IMR-90 (cell line): ENCODE measurements around the gene JAKMIP1. TPM values are rescaled to one million over a fixed set of nuclear protein-coding genes. Genes with fewer than 3 reads are reported as not detected.

Experiments
- ATAC-seq: fragments of 200-7000 bp; cut with Tn5 transposase; 2 replicates; pipeline ENCODE4 v1.9.1; 2020; ENCODE audit warnings: low read depth, mild to moderate bottlenecking, moderate library complexity
- BruUV-seq: library from RNA; stranded (reverse); fragments of 400-500 nt; replicated peaks from 2 replicates; lab custom pipeline; 2021; lab: Mats Ljungman, UMichigan
- CTCF ChIA-PET: fragments of 300-600 bp; formaldehyde crosslinking; extraction: SDS; loops from one replicate; lab custom pipeline; 2021; ENCODE audit warnings: antibody characterized with exemption; lab: Yijun Ruan, JAX
- POLR2A ChIA-PET: fragments of 300-600 bp; sonication (Branson Sonifier 250); formaldehyde crosslinking; loops from one replicate; lab custom pipeline; 2022; ENCODE audit warnings: antibody characterized with exemption; ENCODE audit not compliant: unreplicated experiment; lab: Charles Lee
- DNase-seq: peaks from one replicate; pipeline ENCODE4 v3.0.0; 2013
- H2AFZ ChIP-seq: replicated peaks from 2 replicates; pipeline ENCODE3; 2013; ENCODE audit warnings: low read length, mild to moderate bottlenecking; ENCODE audit not compliant: poor library complexity
- H2AK5ac ChIP-seq: 2 replicates; pipeline ENCODE4 v1.6.1; 2013; ENCODE audit warnings: low read depth, low read length, inconsistent platforms
- H2AK9ac ChIP-seq: replicated peaks from 2 replicates; pipeline ENCODE3; 2013; ENCODE audit warnings: mild to moderate bottlenecking, low read depth, low read length, moderate library complexity; ENCODE audit not compliant: poor library complexity
- H2BK120ac ChIP-seq: 2 replicates; pipeline ENCODE4 v1.6.1; 2013; ENCODE audit warnings: low read depth, low read length, inconsistent platforms
- H2BK15ac ChIP-seq: 3 replicates; pipeline ENCODE4 v1.6.1; 2013; ENCODE audit warnings: low read depth, low read length, inconsistent platforms
- H2BK20ac ChIP-seq: 2 replicates; pipeline ENCODE4 v1.6.1; 2013; ENCODE audit warnings: low read depth, mild to moderate bottlenecking, inconsistent platforms, low read length, moderate library complexity
- H2BK5ac ChIP-seq: 2 replicates; pipeline ENCODE4 v1.6.1; 2013; ENCODE audit warnings: mild to moderate bottlenecking, low read depth, low read length, inconsistent platforms; ENCODE audit not compliant: poor library complexity, severe bottlenecking
- H3K14ac ChIP-seq: replicated peaks from 2 replicates; pipeline ENCODE4 v1.6.1; 2013; ENCODE audit warnings: low read depth, low read length, inconsistent platforms
- H3K18ac ChIP-seq: 2 replicates; pipeline ENCODE4 v1.6.1; 2013; ENCODE audit warnings: low read depth, low read length, control low read depth
- H3K23ac ChIP-seq: 2 replicates; pipeline ENCODE4 v1.6.1; 2013; ENCODE audit warnings: low read depth, low read length, inconsistent platforms
- H3K27ac ChIP-seq: 2 replicates; pipeline ENCODE4 v1.5.1; 2013; ENCODE audit warnings: mild to moderate bottlenecking, control low read depth, low read length; ENCODE audit not compliant: insufficient read depth
- H3K27me3 ChIP-seq: 2 replicates; pipeline ENCODE4 v1.6.1; 2013; ENCODE audit warnings: low read length; ENCODE audit not compliant: control insufficient read depth, insufficient read depth
- H3K36me3 ChIP-seq: 2 replicates; pipeline ENCODE4 v1.6.1; 2013; ENCODE audit warnings: low read length, mixed read lengths; ENCODE audit not compliant: control insufficient read depth, insufficient read depth
- H3K4ac ChIP-seq: 2 replicates; pipeline ENCODE4 v1.6.1; 2013; ENCODE audit warnings: low read depth, low read length, inconsistent platforms
- H3K4me1 ChIP-seq: 2 replicates; pipeline ENCODE4 v1.6.1; 2013; ENCODE audit warnings: low read length, mixed read lengths; ENCODE audit not compliant: control insufficient read depth, insufficient read depth
- H3K4me2 ChIP-seq: 2 replicates; pipeline ENCODE4 v1.6.1; 2013; ENCODE audit warnings: low read depth, mild to moderate bottlenecking, control low read depth, low read length, moderate library complexity
- H3K4me3 ChIP-seq: 2 replicates; pipeline ENCODE4 v1.5.1; 2013; ENCODE audit warnings: low read depth, mild to moderate bottlenecking, control low read depth, low read length, moderate library complexity; ENCODE audit not compliant: insufficient read depth
- H3K56ac ChIP-seq: 2 replicates; pipeline ENCODE4 v1.6.1; 2013; ENCODE audit warnings: low read length, inconsistent platforms; ENCODE audit not compliant: insufficient read depth; ENCODE audit errors: extremely low read depth
- H3K79me1 ChIP-seq, 2 experiments: 2 replicates each; pipeline ENCODE4 v1.6.1; 2013; ENCODE audit warnings: low read length in 2 of 2, inconsistent platforms in 1 of 2, low read depth in 1 of 2
- H3K9ac ChIP-seq: 2 replicates; pipeline ENCODE4 v1.6.1; 2013; ENCODE audit warnings: low read depth, low read length, control low read depth
- H3K9me1 ChIP-seq: 2 replicates; pipeline ENCODE4 v1.6.1; 2013; ENCODE audit warnings: low read length, inconsistent platforms; ENCODE audit not compliant: insufficient read depth
- H3K9me3 ChIP-seq: 2 replicates; pipeline ENCODE4 v1.6.1; 2013; ENCODE audit warnings: low read length; ENCODE audit not compliant: control insufficient read depth, insufficient read depth
- H4K20me1 ChIP-seq: 2 replicates; pipeline ENCODE4 v1.6.1; 2013; ENCODE audit warnings: low read length, inconsistent platforms; ENCODE audit not compliant: insufficient read depth
- H4K5ac ChIP-seq: 2 replicates; pipeline ENCODE4 v1.6.1; 2013; ENCODE audit warnings: mild to moderate bottlenecking, low read depth, low read length, control low read depth
- H4K8ac ChIP-seq, 2 experiments: 2 replicates each; pipeline ENCODE4 v1.6.1; 2013; ENCODE audit warnings: low read depth in 2 of 2, low read length in 2 of 2, control low read depth in 1 of 2, inconsistent platforms in 1 of 2
- H4K91ac ChIP-seq: 2 replicates; pipeline ENCODE4 v1.6.1; 2013; ENCODE audit warnings: low read depth, low read length, inconsistent platforms; ENCODE audit not compliant: insufficient read depth
- CEBPB ChIP-seq: IDR thresholded peaks from 2 replicates; pipeline ENCODE4 v1.6.1; 2012; ENCODE audit warnings: low read depth, low read length, improper control_type of control experiment
- CHD1 ChIP-seq: IDR thresholded peaks from 2 replicates; pipeline ENCODE4 v1.6.1; 2012; ENCODE audit warnings: low read depth, low read length, improper control_type of control experiment
- RFX5 ChIP-seq: IDR thresholded peaks from 2 replicates; pipeline ENCODE4 v1.8.0; 2012; ENCODE audit warnings: low read depth, mild to moderate bottlenecking, low read length, moderate library complexity
- whole genome bisulfite sequencing, 2 experiments: methylation state at CpG; one replicate each; pipeline versions ENCODE4 v1.1.5 to v1.1.7; 2013; ENCODE audit warnings: missing lambda C conversion rate in 2 of 2; ENCODE audit not compliant: insufficient read length in 1 of 2; ENCODE audit errors: extremely low coverage in 2 of 2; 5-methylcytosine and 5-hydroxymethylcytosine counted together
- dilution Hi-C: fragments of 300-500 bp; cut with HindIII; formaldehyde crosslinking; loops from one replicate; pipeline ENCODE4 v1.14.3; 2018; ENCODE audit warnings: low sequenced_read_pairs; ENCODE audit not compliant: unreplicated experiment
- in situ Hi-C: fragments of 300-500 bp; cut with MboI; formaldehyde crosslinking; loops from 3 replicates; pipeline ENCODE4 v1.14.3; 2019; ENCODE audit warnings: low sequenced_read_pairs, inconsistent platforms, mixed read lengths
- intact Hi-C: fragments of 100-400 bp; cut with micrococcal nuclease; formaldehyde crosslinking; loops from 2 replicates; pipeline ENCODE4 v1.10.0; 2022
- polyA plus RNA-seq, 3 experiments: library from polyadenylated mRNA; depleted of rRNA; stranded (reverse); fragments of >200 nt; gene quantifications; 2 replicates each; pipeline ENCODE4 v1.2.3, GENCODE V29; 2012; ENCODE audit warnings: low replicate concordance in 1 of 3
- total RNA-seq: library from RNA; depleted of rRNA; stranded (reverse); fragments of >200 nt; gene quantifications from 2 replicates; pipeline ENCODE4 v1.2.3, GENCODE V29; 2012

Gene JAKMIP1
- total and polyA plus RNA-seq, 2 of the 4 experiments (the other 2 are of a cell fraction) = not detected

DNA sequence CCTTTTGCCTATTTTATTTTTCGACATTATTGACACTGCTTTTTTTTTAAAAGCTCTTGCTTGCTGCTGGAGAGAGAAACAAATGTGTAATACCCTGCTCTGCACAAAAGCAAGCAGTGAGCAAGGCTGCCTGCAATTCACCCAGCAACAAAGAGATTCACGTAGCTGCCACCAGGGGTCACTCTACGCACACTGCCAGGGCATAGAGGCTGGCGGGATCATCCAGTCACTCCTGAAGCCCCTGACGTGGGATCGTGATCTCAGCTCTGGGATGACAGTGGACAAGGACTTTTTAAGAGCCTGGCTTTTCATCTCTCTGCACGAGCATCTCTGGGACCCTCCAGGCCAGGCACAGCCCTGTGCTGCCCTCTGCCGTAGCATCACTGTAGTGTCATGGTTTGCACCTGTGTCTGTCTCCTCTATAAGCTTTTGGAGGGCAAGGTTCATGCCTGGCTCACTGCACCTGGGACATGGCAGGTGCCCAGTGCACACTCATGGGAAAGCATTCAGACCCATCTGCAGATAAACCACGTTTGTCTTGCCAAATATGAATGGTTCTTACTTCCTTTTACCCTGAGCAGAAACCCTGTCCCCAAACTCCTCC is 201.9 kb downstream of the JAKMIP1 start (continued):
- peak; percentile 69 for TF ChIP-seq RFX5

- no peak overlapping the region for H3K56ac ChIP-seq
- no peaks in the 10 kb centered on the region for H3K36me3 ChIP-seq
- H3K9me3 ChIP-seq = no peaks in the 10 kb centered on the region
- H2BK20ac ChIP-seq = no peak overlapping the region
- no peak overlapping the region for H3K14ac ChIP-seq
- H3K4ac ChIP-seq = no peak overlapping the region
- no peak overlapping the region for H2AFZ ChIP-seq
- no peaks in the 10 kb centered on the region for H3K4me1 ChIP-seq
- H3K27ac ChIP-seq = no peak overlapping the region
- intact Hi-C loops (no loop called here), dilution Hi-C loops (no loop called here), in situ Hi-C loops (loop anchor here (10.0 kb wide), 1 partner anchor 328 kb away; no protein-coding TSS in a partner anchor)
- ChIA-PET CTCF (no interaction called here), POLR2A (no interaction called here)
- no peaks in the 10 kb centered on the region for H3K9me1 ChIP-seq
- no peaks in the 10 kb centered on the region; the same call in 1 of the 2 replicates for H3K27me3 ChIP-seq
- TF ChIP-seq CHD1 (no peak), CEBPB (no peak)
- H4K8ac ChIP-seq = no peak overlapping the region
- H2BK5ac ChIP-seq = no peak overlapping the region
- BruUV-seq = no TSS peak
- H2AK9ac ChIP-seq = no peak overlapping the region
- ATAC-seq (no peak), DNase-seq (no peak)
- H4K91ac ChIP-seq = no peak overlapping the region
- no peak overlapping the region for H2AK5ac ChIP-seq
- no peak overlapping the region for H3K4me3 ChIP-seq
- 25% methylated on average over 2 of the region's 4 CpGs; no CpG with 5 or more reads in 1 of the 2 experiments for WGBS, 2 experiments
- no peak overlapping the region for H3K23ac ChIP-seq
- no peak overlapping the region for H4K5ac ChIP-seq
- H3K79me1 ChIP-seq = no peaks in the 10 kb centered on the region
- no peak overlapping the region for H2BK15ac ChIP-seq
- no peak overlapping the region for H3K4me2 ChIP-seq
- H3K9ac ChIP-seq = no peak overlapping the region
- H4K20me1 ChIP-seq = no peaks in the 10 kb centered on the region
- H2BK120ac ChIP-seq = no peak overlapping the region
- no peak overlapping the region for H3K18ac ChIP-seq
Observed at GRCh38 chr4:5996641-5997040, 203.7 kb downstream of the JAKMIP1 start.
